Lower leg skin (tissue), 3 donors: ENCODE measurements around the gene PARVG.

Experiments
- POLR2A ChIP-seq, 2 donors: fragments of 450-650 bp; IDR thresholded peaks; one replicate each; pipeline ENCODE4 v1.6.1; 2016 to 2017; ENCODE audit warnings: antibody characterized with exemption in 2 of 2, mild to moderate bottlenecking in 1 of 2, moderate library complexity in 1 of 2
- TF ChIP-seq, protein P1 (sequence below), 3 donors: fragments of 450-650 bp; IDR thresholded peaks; one replicate each; pipeline ENCODE4 v1.5.1; 2016; ENCODE audit warnings: antibody characterized with exemption in 3 of 3, mild to moderate bottlenecking in 3 of 3, moderate library complexity in 2 of 3

DNA sequence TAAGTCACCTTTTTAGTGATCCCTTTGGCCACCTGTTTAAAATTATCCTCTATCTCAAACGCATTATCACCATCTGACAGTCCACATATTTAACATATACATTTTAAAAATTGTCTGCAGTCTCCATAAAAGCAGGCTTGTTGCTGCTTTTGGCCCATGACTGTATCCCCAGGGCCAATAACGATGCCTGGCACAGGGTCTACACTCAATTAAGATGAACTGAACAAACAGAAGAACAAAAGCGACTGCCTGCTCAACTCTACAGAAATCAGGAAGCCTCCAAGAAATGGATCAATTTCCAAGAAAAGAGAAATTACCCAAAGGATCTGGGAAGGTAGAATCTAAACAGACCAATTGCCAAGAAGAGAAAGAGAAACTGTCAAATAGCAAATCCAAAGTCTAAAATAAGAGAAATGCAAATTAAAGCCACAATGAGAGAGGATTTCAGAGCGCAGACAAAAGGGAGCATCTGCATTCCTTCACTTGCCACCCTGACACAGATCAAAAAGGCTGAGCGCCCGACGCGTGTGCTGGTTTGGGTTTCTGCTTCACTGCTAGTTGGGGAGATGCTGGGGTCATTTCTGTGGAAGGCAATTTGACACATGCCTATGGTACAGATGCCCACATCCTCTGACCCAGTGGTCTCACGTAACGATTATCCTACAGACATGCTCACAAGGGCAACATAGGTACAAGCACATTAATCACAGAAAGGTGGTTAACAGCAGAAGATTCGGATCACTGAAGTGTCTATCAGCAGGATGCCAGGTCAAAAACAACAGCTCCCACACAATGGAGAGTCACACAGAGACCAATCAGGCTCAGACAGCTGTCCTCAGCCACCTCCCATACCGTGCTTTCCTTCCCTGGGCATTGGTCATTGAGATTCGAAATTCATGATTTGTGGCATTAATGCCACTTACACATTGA is 76.1 kb downstream of the PARVG start:
- TF ChIP-seq POLR2A (IDR thresholded peaks at IDR 0.05), result no peak
- TF ChIP-seq, protein P1, sequence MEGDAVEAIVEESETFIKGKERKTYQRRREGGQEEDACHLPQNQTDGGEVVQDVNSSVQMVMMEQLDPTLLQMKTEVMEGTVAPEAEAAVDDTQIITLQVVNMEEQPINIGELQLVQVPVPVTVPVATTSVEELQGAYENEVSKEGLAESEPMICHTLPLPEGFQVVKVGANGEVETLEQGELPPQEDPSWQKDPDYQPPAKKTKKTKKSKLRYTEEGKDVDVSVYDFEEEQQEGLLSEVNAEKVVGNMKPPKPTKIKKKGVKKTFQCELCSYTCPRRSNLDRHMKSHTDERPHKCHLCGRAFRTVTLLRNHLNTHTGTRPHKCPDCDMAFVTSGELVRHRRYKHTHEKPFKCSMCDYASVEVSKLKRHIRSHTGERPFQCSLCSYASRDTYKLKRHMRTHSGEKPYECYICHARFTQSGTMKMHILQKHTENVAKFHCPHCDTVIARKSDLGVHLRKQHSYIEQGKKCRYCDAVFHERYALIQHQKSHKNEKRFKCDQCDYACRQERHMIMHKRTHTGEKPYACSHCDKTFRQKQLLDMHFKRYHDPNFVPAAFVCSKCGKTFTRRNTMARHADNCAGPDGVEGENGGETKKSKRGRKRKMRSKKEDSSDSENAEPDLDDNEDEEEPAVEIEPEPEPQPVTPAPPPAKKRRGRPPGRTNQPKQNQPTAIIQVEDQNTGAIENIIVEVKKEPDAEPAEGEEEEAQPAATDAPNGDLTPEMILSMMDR (IDR thresholded peaks at IDR 0.05), result no peak
